Type B pancreatic cell (in vitro differentiated cells): ENCODE results near the gene MYO16. TPM values are rescaled to one million over a fixed set of nuclear protein-coding genes. Genes with fewer than 3 reads are reported as not detected.

Experiments used
- DNase-seq: peaks from one replicate; pipeline ENCODE4 v3.0.0; 2021; ENCODE audit warnings: mixed read lengths; ENCODE audit not compliant: unreplicated experiment; ENCODE audit errors: extremely low spot score
- H3K27ac Mint-ChIP-seq: 2 replicates; pipeline ENCODE4 v1.8.0; 2021; ENCODE audit warnings: mild to moderate bottlenecking, mixed read lengths
- H3K27me3 Mint-ChIP-seq: 2 replicates; pipeline ENCODE4 v1.8.0; 2021; ENCODE audit warnings: mixed read lengths
- H3K36me3 Mint-ChIP-seq: 2 replicates; pipeline ENCODE4 v1.8.0; 2021; ENCODE audit warnings: mixed read lengths
- H3K4me1 Mint-ChIP-seq: one replicate; pipeline ENCODE4 v1.8.0; 2021; ENCODE audit warnings: mixed read lengths; ENCODE audit not compliant: unreplicated experiment
- H3K4me3 Mint-ChIP-seq: 2 replicates; pipeline ENCODE4 v1.8.0; 2021; ENCODE audit warnings: mild to moderate bottlenecking, mixed read lengths
- H3K9me3 Mint-ChIP-seq: 2 replicates; pipeline ENCODE4 v1.8.0; 2021; ENCODE audit warnings: mixed read lengths
- CTCF ChIP-seq: fragments of 200-600 bp; sonication (generic); conservative IDR thresholded peaks from 2 replicates; pipeline ENCODE4 v1.5.0; 2021; ENCODE audit warnings: antibody characterized with exemption, mild to moderate bottlenecking
- total RNA-seq: library from RNA; stranded (reverse); gene quantifications from 2 replicates; pipeline ENCODE4 v1.2.1, GENCODE V29; 2021; ENCODE audit warnings: low replicate concordance

Gene MYO16
- total RNA-seq, 1 donor from 2014 or later = 1.5 TPM

DNA sequence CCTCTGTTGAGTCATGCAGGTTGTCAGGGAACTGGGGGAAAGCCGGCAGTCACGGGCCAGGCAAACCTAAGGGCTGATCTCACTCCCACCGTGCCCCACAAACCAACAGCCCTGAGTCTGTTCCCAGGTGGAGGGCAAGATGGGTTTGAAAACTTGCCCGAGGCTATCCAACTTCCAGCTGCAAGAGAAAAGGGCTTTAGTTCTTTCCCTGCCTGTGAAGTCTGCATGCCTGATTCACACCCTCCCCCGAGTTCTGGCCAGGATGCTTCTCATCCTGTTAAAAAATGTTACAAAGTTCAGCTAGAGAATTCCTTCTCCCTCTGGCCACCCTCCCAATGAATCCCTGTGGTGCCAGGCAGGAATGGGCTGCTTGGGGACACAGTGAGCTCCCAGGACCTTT lies 33.1 kb downstream of the MYO16 start:
- no peak for DNase-seq
- TF ChIP-seq CTCF = no peak
- Mint-ChIP-seq H3K9me3 (peaks cover 12% of the 10 kb centered on the region), H3K27me3 (peaks cover 6% of the 10 kb centered on the region), H3K27ac (no peak overlapping the region), H3K4me1 (no peaks in the 10 kb centered on the region), H3K4me3 (no peak overlapping the region), H3K36me3 (no peaks in the 10 kb centered on the region)

DNA sequence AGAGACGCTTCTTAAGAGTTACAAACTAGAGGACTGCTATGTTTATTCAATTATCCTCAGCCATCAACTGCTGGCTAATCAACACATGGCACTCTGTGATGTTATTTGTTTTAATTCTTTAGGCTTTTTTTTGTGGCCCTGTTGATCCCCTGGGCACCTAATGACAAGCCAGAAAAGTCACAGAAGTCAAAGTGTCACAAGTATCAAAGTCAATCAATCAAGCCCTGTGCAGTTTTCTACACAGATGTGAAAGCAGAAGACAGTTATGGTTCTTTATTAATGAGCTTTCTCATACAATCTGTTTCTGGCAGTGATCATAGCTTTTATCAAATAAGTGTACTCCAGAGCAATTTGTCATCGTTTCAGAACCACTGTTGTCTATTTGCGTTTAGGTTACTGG lies 34.3 kb downstream of the MYO16 start:
- Mint-ChIP-seq H3K36me3 (no peaks in the 10 kb centered on the region), H3K4me3 (no peak overlapping the region), H3K9me3 (peaks cover 12% of the 10 kb centered on the region), H3K4me1 (no peaks in the 10 kb centered on the region), H3K27me3 (peaks cover 6% of the 10 kb centered on the region), H3K27ac (no peak overlapping the region)
- no peak for TF ChIP-seq CTCF
- DNase-seq = no peak

GRCh38 chr13:108667205-108667604 lies 37.8 kb downstream of the MYO16 start:
- no peak for TF ChIP-seq CTCF
- Mint-ChIP-seq H3K36me3 (no peaks in the 10 kb centered on the region), H3K9me3 (no peaks in the 10 kb centered on the region), H3K4me3 (no peak overlapping the region), H3K27me3 (peaks cover 3% of the 10 kb centered on the region), H3K27ac (no peak overlapping the region), H3K4me1 (no peaks in the 10 kb centered on the region)
- no peak for DNase-seq

DNA sequence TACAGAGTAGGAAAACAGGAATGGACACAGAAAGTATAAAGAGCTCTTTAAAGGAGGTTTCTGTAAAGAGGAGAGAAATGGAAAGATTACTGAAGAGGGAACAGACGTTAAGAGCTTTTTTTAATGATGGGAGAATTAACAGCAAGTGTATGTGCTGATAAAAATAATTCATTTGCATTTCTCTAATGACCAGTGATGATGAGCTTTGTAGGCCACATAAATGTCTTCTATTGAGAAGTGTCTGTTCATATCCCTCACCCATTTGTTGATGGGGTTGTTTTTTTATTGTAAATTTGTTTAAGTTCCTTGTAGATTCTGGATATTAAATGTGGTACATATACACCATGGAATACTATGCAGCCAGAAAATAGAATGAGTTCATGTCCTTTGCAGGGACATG lies 40.0 kb downstream of the MYO16 start:
- DNase-seq = no peak
- Mint-ChIP-seq H3K4me1 (no peaks in the 10 kb centered on the region), H3K27me3 (peaks cover 3% of the 10 kb centered on the region), H3K36me3 (no peaks in the 10 kb centered on the region), H3K4me3 (no peak overlapping the region), H3K9me3 (no peaks in the 10 kb centered on the region), H3K27ac (no peak overlapping the region)
- no peak for TF ChIP-seq CTCF

DNA sequence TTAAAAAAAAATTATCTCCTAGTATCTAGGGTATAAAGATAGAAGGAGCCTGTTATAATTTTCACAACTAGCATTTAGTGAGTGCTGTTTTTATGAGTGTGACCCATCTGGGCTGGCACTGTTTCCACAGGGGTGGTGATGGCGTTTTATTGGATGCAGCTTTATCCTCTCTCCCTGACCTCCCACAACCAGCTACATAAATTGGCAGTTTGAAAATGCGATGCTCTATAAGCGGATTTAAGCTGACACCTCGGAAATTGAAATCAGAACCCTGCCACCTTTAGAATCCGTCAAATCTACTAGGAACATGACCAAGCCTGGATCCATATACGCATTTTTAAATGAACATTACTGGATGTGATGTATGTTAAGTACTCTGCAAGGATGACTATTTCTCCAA lies 44.9 kb downstream of the MYO16 start:
- Mint-ChIP-seq H3K4me1 (no peaks in the 10 kb centered on the region), H3K27ac (no peak overlapping the region), H3K4me3 (no peak overlapping the region), H3K36me3 (no peaks in the 10 kb centered on the region), H3K27me3 (peaks cover 17% of the 10 kb centered on the region), H3K9me3 (no peaks in the 10 kb centered on the region)
- no peak for TF ChIP-seq CTCF
- DNase-seq = no peak

GRCh38 chr13:108674771-108675170 lies 45.4 kb downstream of the MYO16 start:
- no peak for TF ChIP-seq CTCF
- H3K4me1 Mint-ChIP-seq = no peaks in the 10 kb centered on the region
- H3K36me3 Mint-ChIP-seq = no peaks in the 10 kb centered on the region
- H3K27me3 Mint-ChIP-seq = peaks cover 17% of the 10 kb centered on the region
- no peak for DNase-seq
- H3K27ac Mint-ChIP-seq = no peak overlapping the region
- no peaks in the 10 kb centered on the region for H3K9me3 Mint-ChIP-seq
- H3K4me3 Mint-ChIP-seq = no peak overlapping the region
